Lower lobe of right lung (tissue), 2 donors: ENCODE results near the gene RBM23. TPM values are rescaled to one million over a fixed set of nuclear protein-coding genes. Genes with fewer than 3 reads are reported as not detected.

Experiments
- ATAC-seq, 2 donors: fragments of 200-7000 bp; cut with Tn5 transposase; one replicate each; pipeline ENCODE4 v1.9.1; 2020 to 2022; ENCODE audit warnings: mild to moderate bottlenecking in 2 of 2, moderate library complexity in 2 of 2
- DNase-seq: peaks from one replicate; pipeline ENCODE4 v3.0.0-alpha.2; 2020
- H3K27ac ChIP-seq: fragments of 200-600 bp; one replicate; pipeline ENCODE4 v1.8.0; 2022
- H3K27me3 ChIP-seq: fragments of 200-600 bp; one replicate; pipeline ENCODE4 v1.8.0; 2022; ENCODE audit warnings: low read depth
- H3K36me3 ChIP-seq: fragments of 200-600 bp; one replicate; pipeline ENCODE4 v1.8.0; 2022; ENCODE audit warnings: mild to moderate bottlenecking
- H3K4me1 ChIP-seq: fragments of 200-600 bp; one replicate; pipeline ENCODE4 v1.8.0; 2022
- H3K4me3 ChIP-seq: fragments of 200-600 bp; one replicate; pipeline ENCODE4 v1.8.0; 2022; ENCODE audit warnings: mild to moderate bottlenecking
- H3K9me3 ChIP-seq: fragments of 200-600 bp; one replicate; pipeline ENCODE4 v1.8.0; 2022
- CTCF ChIP-seq: fragments of 200-600 bp; IDR thresholded peaks from one replicate; pipeline ENCODE4 v1.8.0; 2022; ENCODE audit warnings: antibody characterized with exemption, mild to moderate bottlenecking
- intact Hi-C: fragments of 100-400 bp; cut with DNase I; formaldehyde crosslinking; loops from one replicate; pipeline ENCODE4 v1.11.0; 2022
- total RNA-seq: library from RNA; stranded (reverse); fragmentation: NEBNext Ultra II Directional; extraction: Animal tissue kit (Norgen Biotek cat#: 25700); gene quantifications from one replicate; pipeline ENCODE4 v1.2.1, GENCODE V29; 2021
- donor health status: DM: no; HTN: yes; CAD: no; lungs with severe emphysema.

Gene RBM23
- total RNA-seq, 1 donor from 2014 or later: 91.4 TPM

DNA sequence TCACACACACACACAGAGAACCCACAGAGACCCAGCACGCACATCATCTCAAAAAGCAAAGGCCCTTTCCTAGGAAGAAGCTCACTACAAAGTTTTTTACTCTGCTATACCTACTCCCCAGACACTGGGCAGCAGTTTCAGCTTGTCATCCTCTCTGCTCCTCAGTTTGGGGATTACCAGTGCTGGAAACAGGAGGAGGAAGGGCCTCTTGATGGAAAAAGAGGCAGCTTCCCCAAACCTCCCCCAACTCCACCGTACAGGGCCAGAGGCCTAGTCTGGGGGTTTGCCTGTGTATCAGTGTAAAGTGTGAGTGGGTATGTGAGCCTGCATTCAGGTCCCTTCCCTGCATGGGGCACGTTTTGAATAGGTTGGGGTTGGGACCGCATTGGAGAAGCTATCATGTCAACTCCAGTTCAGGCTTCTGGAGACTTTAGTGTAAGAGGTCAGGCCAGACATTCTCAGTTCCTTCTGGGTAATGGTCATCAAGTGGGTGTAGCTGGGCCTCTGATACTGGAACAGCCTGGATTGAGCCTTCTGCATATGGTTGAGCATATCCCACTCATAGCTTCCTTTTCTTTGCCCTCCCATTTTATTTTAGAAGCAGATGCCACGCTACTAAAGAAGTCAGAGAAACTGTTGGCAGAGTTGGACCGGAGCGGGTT lies 34.7 kb downstream of the RBM23 start:
- TF ChIP-seq CTCF: no peak
- Histone ChIP-seq H3K4me1 (peaks cover 26% of the 10 kb centered on the region), H3K27me3 (no peaks in the 10 kb centered on the region), H3K4me3 (no peak overlapping the region), H3K27ac (no peak overlapping the region), H3K9me3 (no peaks in the 10 kb centered on the region), H3K36me3 (peaks cover 10% of the 10 kb centered on the region)
- intact Hi-C loops: no loop called here
- DNase-seq (no peak), ATAC-seq (no peak)

- Histone ChIP-seq H3K27me3 (no peaks in the 10 kb centered on the region), H3K36me3 (peaks cover 18% of the 10 kb centered on the region), H3K4me3 (no peak within 1 kb of the TSS), H3K9me3 (no peaks in the 10 kb centered on the region), H3K27ac (no peak within 1 kb of the TSS), H3K4me1 (peaks cover 22% of the 10 kb centered on the region)
- intact Hi-C loops: no loop called here
- no peak for TF ChIP-seq CTCF
- DNase-seq (no peak), ATAC-seq (no peak)
Measured at GRCh38 chr14:22883173-22883976, 35.6 kb downstream of the RBM23 start, which contains the start of gene REM2. Gene REM2, plus strand, starts transcription at chr14:22883222. Its CDS starts 66 bp downstream, at chr14:22883288.

DNA sequence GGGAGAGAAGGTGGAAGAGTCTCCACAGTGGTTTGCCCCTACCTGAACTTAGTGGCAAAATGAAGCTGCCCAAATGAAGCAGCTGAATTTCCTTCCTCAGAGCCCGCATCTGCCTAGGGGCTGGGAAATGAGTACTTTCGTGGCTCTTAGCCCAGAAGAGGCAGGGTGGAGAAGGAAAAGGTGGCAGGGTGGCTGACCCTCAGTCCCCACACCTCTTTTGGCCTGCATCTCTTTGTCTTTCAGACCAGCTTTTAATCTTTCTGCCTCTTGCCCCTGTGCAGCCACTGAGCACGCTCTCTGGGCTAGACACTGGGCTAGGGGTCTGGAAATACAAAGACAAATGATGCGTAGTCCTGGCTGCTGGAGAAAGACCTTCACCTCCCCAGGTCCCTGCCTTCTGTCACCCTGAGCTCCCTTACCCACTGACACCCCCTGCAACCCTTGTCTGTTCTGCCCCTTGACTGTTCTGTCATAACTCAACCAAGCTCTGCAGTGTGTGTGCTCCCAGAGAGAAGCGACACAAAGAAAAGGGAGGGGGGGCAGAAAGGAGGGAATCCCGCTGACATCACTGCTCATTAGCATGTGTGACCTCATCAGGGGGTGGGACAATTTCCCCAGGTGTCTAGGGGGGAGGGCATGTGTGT lies 36.3 kb downstream of the RBM23 start:
- Histone ChIP-seq H3K9me3 (no peaks in the 10 kb centered on the region), H3K36me3 (peaks cover 25% of the 10 kb centered on the region), H3K27me3 (no peaks in the 10 kb centered on the region), H3K27ac (no peak overlapping the region), H3K4me3 (no peak overlapping the region), H3K4me1 (peaks cover 15% of the 10 kb centered on the region)
- ATAC-seq: peak; percentile 4 to 10
- intact Hi-C loops: no loop called here
- DNase-seq: no peak
- no peak for TF ChIP-seq CTCF

- no peak for ATAC-seq
- no peak overlapping the region for H3K27ac ChIP-seq
- peaks cover 31% of the 10 kb centered on the region for H3K36me3 ChIP-seq
- H3K4me3 ChIP-seq: no peak overlapping the region
- intact Hi-C loops: no loop called here
- no peak for DNase-seq
- no peaks in the 10 kb centered on the region for H3K9me3 ChIP-seq
- no peak for TF ChIP-seq CTCF
- H3K27me3 ChIP-seq: no peaks in the 10 kb centered on the region
- H3K4me1 ChIP-seq: peaks cover 11% of the 10 kb centered on the region
Measured at GRCh38 chr14:22882064-22882463, 36.9 kb downstream of the RBM23 start.

DNA sequence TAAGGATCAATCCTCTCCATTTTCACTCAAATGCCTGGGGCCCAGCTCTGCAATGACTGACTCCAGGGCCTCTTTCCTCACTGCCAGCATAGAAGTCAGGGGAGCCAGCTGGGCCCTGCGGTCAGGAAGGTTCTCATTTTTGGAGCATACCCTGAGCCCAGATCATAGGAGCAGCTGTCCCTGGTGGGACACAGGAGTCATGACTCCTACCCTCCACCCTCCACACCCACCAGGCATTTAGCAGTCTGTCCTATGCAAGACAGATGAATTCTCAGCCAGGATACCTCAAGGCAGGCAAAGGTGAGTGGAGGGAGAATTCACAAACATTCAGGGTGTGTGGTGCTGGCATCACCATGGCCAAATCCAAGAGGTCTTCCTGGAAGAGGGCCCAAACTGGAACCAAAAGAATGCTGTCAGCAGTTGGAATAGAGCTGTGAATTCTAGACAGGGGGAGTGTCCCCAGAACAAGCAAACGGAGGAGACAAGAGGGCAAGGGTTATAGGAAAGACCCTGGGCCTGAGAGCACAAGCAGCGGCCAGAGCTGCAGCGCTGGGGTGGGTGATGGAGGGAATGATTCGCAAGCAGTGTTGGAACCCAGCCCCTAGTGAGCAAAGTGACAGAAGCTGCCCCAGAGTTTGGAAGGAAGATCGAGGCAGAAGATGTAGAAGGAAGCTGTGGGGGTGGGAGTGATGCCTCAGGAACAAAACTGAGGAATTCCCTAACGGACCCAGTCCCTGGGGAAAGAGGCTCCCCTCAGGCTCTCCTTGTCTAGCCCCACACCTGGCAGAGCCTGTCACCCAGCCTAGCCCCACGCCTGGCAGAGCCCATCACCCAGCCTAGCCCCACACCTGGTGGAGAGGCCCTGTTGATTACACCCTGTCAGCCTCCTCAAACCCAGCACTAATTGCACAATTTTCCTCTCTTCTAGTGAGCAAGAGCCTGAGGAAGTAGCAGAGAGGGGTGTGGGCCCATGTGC lies 40.4 kb downstream of the RBM23 start:
- H3K4me1 ChIP-seq: peaks cover 6% of the 10 kb centered on the region
- peaks cover 66% of the 10 kb centered on the region for H3K36me3 ChIP-seq

More for the DNA sequence above, 40.4 kb downstream of the RBM23 start:
- no peak for ATAC-seq
- Histone ChIP-seq H3K4me3 (no peak overlapping the region), H3K27me3 (no peaks in the 10 kb centered on the region), H3K27ac (no peak overlapping the region), H3K9me3 (no peaks in the 10 kb centered on the region)
- DNase-seq: no peak
- TF ChIP-seq CTCF: no peak
- intact Hi-C loops: no loop called here
